Omental fat pad (tissue), 4 donors: ENCODE data around the gene RGMB. TPM values are rescaled to one million over a fixed set of nuclear protein-coding genes. Genes with fewer than 3 reads are reported as not detected.

Experiments used
- ATAC-seq: fragments of 150-250 bp; one replicate; pipeline ENCODE4 v1.9.1; 2016; ENCODE audit warnings: mild to moderate bottlenecking, moderate library complexity; ENCODE audit not compliant: low FRiP score
- DNase-seq: peaks from one replicate; pipeline ENCODE4 v3.0.0-alpha.2; 2019; ENCODE audit warnings: low spot score
- CTCF ChIP-seq, 3 donors: fragments of 450-650 bp; IDR thresholded peaks; one replicate each; pipeline ENCODE4 v1.5.1; 2016 to 2017; ENCODE audit warnings: antibody characterized with exemption in 3 of 3, mild to moderate bottlenecking in 3 of 3, moderate library complexity in 2 of 3
- total RNA-seq, 4 donors: library from RNA; depleted of rRNA; stranded (reverse); fragments of >200 nt; gene quantifications; one replicate each; pipeline ENCODE4 v1.1.0, GENCODE V29; 2016

RGMB gene
- total RNA-seq, 4 donors from 2014 or later, result 15.0 to 28.5 (median 21.3) TPM

DNA sequence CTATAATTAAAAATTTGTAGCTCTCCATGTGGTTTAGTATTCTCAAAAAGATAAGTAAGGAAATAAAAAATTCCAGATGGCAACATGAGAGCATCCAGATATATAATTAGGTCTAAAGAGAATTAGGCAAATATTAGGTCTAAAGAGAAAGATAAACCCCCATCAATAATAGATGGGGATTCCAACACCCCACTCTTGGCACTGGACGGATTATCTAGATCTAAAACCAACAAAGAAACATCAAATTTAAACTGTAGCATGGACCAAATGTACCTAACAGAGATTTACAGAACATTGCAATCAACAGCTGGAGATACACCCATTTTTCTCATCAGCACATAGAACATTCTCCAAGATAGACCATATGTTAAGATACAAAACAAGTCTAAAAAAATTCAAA is 31.6 kb downstream of the RGMB start:
- no peak for ATAC-seq

GRCh38 chr5:98807806-98808205 is 34.3 kb downstream of the RGMB start:
- TF ChIP-seq CTCF (IDR thresholded peaks at IDR 0.05), result no peak
- ATAC-seq, result no peak
- no peak for DNase-seq

More for the DNA sequence above, 31.6 kb downstream of the RGMB start:
- no peak for DNase-seq
- TF ChIP-seq CTCF (IDR thresholded peaks at IDR 0.05), result no peak

- TF ChIP-seq CTCF (IDR thresholded peaks at IDR 0.05), result no peak
These were observed 36.7 kb downstream of the RGMB start for GRCh38 chr5:98810206-98810605.

GRCh38 chr5:98813755-98814154 is 40.3 kb downstream of the RGMB start:
- DNase-seq (no peak), ATAC-seq (no peak)
- TF ChIP-seq CTCF (IDR thresholded peaks at IDR 0.05), result no peak

More at GRCh38 chr5:98810206-98810605, 36.7 kb downstream of the RGMB start:
- ATAC-seq (no peak), DNase-seq (no peak)

DNA sequence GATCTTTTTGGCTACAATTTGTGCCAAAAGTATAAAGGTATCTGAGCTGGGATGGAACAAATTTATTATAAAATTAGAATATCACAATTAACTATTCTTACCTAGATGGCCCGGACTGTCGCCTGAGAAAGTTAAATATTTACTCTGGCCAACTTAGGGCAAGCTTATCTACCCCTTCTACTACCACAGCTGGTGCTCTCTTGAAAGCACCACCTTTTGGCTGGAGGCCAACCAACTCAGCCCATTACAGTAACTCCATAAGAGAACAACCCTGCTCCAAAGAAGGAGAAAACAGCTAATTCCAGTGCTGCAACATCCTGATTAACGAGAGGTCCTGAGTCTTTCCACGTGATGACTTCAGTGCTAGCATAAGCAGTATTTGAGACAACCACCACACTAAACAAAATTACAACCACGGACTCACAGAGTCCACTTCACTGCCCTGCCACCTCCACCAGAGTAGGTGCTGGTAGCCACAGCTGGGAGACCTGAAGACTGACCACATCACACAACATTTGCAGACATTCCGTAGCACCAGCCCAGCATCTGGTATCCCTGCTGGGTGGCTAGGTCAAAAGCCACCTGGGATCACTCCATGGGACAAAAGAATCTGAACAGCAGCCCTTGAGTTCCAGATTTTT is 43.2 kb downstream of the RGMB start:
- no peak for ATAC-seq

DNA sequence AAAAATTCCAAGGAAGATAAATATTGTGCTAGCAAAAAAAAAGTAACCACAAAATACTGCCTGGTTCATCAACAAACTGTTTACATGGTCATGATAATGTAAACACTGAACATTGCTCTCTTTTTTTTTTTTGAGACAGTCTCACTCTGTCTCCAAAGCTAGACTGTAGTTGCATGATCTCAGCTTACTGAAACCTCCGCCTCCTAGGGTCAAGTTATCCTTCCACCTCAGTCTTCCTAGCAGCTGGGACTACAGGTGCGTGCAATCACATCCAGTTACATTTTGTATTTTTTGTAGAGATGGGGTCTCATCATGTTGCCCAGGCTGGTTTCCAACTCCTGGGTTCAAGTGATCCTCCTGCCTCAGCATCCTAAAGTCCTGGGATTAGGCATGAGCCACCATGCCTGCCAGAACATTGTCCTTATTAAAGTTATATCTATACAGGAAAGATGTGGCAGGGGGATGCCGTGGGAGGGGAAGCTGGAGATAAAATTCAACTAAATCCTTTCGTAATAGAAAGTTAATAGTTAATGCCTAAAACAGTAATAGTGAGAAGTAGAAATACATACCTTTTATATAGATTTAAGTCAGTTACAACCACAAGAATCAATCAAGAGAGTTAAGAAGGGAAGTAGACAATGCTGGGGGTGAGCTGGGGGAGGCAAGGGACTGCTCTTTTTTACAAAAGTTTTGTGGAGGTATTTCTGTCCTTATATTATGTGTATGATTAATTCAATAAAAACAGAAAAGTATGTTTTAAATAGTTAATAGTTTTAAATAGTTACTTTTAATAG is 52.3 kb downstream of the RGMB start:
- ATAC-seq (no peak), DNase-seq (no peak)
- TF ChIP-seq CTCF (IDR thresholded peaks at IDR 0.05), result no peak

More for the DNA sequence above, 43.2 kb downstream of the RGMB start:
- no peak for DNase-seq
- no peak for TF ChIP-seq CTCF (IDR thresholded peaks at IDR 0.05)

- TF ChIP-seq CTCF (IDR thresholded peaks at IDR 0.05), result no peak
- DNase-seq (no peak), ATAC-seq (no peak)
These were observed 53.7 kb downstream of the RGMB start for GRCh38 chr5:98827161-98827560.
